Retinal pigment epithelial cell (primary cell): ENCODE measurements around the gene KCNN1.
"Not testable (repeated sequence)": the region's sequence is repeated elsewhere in the genome, so short reads cannot be mapped to it uniquely, and the experiment has no call there.

Source experiments
- DNase-seq: peaks from one replicate; pipeline ENCODE4 v3.0.0-alpha.2; 2010; ENCODE audit warnings: low read depth
- H3K4me3 ChIP-seq: 2 replicates; pipeline ENCODE4 v1.5.1; 2011; ENCODE audit warnings: mild to moderate bottlenecking, low read length, control low read depth, moderate library complexity
- TF ChIP-seq, protein P1 (sequence below): conservative IDR thresholded peaks from 2 replicates; pipeline ENCODE4 v1.5.1; 2011; ENCODE audit warnings: low read depth, low read length, control low read depth, inconsistent platforms

Gene KCNN1

DNA sequence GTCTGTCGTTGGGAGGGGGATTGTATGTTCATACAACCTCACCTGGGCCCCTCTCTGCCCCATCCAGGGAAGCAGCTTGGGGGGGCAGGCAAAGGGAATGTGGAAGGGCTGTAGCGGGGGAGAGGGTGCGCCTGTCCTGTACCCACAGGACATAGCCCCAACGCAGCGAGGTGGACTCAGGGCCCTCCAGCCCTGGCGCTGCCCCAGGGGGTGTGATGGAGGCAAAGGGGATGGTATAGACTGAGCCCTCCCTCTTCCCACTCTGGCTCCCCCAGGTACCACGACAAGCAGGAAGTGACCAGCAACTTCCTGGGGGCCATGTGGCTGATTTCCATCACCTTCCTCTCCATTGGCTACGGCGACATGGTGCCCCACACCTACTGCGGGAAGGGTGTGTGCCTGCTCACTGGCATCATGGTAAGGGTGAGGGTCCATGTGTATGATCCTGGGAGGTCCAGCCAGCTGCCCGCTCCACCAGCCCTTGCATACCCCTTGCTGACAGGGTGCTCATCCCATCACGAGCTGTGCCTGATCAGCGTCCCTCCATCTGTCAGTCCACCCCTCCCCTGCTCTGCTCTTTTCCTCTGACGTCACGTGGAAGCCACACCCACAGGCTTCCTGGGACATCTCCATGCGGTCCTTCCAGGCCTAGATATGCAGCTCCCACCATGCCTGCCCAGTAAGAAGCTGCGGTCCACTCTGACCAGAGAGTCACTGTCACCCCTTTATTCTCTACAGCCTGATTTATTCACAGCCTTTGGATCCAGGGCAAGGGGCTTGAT, 18.3 kb downstream of the KCNN1 start:
- no peak for DNase-seq
- TF ChIP-seq, protein P1, sequence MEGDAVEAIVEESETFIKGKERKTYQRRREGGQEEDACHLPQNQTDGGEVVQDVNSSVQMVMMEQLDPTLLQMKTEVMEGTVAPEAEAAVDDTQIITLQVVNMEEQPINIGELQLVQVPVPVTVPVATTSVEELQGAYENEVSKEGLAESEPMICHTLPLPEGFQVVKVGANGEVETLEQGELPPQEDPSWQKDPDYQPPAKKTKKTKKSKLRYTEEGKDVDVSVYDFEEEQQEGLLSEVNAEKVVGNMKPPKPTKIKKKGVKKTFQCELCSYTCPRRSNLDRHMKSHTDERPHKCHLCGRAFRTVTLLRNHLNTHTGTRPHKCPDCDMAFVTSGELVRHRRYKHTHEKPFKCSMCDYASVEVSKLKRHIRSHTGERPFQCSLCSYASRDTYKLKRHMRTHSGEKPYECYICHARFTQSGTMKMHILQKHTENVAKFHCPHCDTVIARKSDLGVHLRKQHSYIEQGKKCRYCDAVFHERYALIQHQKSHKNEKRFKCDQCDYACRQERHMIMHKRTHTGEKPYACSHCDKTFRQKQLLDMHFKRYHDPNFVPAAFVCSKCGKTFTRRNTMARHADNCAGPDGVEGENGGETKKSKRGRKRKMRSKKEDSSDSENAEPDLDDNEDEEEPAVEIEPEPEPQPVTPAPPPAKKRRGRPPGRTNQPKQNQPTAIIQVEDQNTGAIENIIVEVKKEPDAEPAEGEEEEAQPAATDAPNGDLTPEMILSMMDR = no peak

DNA sequence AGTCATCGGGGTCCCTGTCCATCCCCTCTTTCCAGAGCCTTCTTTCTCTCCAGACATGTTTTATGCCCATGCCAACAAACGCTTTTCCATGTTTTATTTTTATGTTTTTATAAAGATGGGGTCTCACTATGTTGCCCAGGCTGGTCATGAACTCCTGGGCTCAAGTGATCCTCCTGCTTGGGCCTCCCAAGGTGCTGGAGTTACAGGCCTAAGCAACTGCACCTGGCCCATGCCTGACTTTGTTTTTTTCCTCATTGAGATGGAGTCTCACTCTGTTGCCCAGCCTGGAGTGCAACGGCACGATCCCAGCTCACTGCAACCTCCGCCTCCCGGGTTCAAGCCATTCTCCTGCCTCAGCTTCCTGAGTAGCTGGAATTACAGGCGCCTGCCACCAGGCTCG, 19.7 kb downstream of the KCNN1 start:
- not testable (repeated sequence) for H3K4me3 ChIP-seq, DNase-seq

More for the DNA sequence above, 18.3 kb downstream of the KCNN1 start:
- no peak overlapping the region for H3K4me3 ChIP-seq

DNA sequence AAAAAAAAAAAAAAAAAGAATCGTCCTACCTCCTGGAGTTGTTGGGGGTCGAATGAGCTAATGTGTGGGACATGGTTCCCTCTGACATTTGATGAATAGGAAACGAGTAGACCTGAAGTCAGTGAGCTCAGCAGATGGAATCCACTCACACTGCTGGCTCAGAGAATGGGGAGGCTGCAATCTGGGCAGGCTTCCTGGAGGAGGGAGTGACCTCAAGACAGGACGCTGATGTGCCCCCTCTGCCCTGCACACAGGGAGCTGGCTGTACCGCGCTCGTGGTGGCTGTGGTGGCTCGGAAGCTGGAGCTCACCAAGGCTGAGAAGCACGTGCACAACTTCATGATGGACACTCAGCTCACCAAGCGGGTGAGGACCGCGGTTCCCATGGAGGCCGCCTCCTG, 21.3 kb downstream of the KCNN1 start:
- TF ChIP-seq, protein P1 = no peak
- no peak for DNase-seq
- no peak overlapping the region for H3K4me3 ChIP-seq

DNA sequence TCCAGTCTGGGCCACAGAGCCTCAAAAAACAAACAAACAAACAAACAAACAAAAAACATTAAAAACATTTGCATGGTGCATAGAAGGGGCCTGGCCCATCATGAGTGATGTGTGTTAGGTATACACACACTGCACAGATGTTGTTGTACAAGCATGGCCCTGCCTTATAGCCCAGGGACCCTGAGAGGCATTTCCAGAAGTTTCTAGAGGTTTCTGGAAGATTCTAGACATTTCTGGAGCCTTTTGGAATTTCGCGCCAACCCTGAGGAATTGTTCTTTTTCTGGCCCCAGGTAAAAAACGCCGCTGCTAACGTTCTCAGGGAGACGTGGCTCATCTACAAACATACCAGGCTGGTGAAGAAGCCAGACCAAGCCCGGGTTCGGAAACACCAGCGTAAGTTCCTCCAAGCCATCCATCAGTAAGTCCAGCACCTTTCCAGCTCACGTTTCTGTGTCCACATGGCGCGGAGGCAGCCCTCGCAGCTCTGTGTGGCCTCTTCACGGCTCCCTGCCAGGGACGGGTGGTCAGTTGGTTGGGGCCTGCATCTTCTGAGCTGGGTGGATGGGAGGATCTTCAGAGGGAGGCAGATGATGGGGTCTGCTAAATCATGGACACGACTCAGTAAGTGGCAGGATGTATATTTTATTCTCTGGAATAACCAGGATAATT, 22.7 kb downstream of the KCNN1 start:
- H3K4me3 ChIP-seq = no peak overlapping the region
- TF ChIP-seq, protein P1 = no peak
- DNase-seq = no peak

DNA sequence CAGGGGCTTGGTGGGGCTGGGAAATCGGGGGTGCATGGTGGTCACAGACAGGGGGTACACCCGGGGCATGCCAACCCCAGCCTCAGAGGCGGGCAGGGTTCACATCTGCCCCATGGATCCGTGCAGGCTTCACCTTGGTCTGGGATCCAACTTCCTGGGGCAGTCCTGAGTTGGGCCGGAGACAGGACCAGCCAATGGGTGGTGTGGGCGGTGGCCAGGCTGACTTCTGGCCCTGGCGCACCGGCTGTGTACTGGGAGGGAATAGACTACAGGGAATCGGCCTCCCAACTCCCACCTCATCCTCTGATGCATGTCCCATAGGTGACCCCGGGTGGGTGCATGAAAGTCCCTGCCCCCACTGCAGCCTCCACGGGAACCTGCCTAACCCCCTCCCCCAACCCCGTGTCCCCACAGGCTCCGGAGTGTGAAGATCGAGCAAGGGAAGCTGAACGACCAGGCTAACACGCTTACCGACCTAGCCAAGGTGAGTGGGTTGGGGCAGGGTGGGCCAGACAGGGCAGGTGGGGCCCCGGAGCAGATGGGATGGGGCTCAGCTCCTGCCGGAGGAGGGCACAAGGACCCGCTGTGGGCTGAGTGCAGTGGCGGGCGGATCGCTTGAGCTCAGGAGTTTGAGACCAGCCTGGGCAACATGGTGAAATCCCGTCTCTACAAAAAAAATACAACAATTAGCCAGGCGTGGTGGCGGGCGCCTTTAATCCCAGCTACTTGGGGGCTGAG, 26.3 kb downstream of the KCNN1 start:
- H3K4me3 ChIP-seq = no peak overlapping the region
- no peak for DNase-seq
- TF ChIP-seq, protein P1 = no peak

DNA sequence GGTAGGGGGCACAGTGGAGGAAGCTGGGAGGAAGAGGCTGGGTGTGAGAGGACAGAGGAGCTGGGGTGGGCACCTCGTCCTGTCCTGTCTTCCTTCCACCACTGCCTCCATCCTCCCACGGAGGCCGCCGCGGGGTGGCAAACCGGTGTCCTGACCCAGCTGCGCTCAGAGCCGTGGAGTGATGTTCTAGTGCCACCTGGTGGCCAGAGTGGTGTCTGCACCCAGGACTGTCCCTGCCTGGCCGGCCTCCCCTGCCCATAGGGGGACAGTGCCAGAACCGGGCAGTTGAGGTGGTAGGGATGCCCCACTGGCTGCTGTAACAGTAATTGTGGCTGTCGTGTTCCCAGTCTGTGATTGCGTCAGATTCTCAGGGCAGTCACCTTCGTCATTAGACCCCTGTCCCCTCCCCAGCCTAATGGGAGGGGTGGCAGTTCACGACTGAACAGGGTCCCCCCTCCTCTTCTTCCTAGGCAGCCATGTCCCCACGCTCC, 30.0 kb downstream of the KCNN1 start:
- no peak for DNase-seq
- TF ChIP-seq, protein P1 = peak; percentile 95
- no peak overlapping the region for H3K4me3 ChIP-seq
